Neural progenitor cell (in vitro differentiated cells): Measurements from ENCODE around the gene GLIPR1L2. TPM values are rescaled to one million over a fixed set of nuclear protein-coding genes. Genes with fewer than 3 reads are reported as not detected.
A peak's percentile ranks its signal among the peaks of the same experiment; 100 is the strongest.

Experiments used
- DNase-seq: peaks from one replicate; pipeline ENCODE4 v3.0.0-alpha.2; 2016; ENCODE audit warnings: low spot score
- H2AFZ ChIP-seq: fragments of 200-600 bp; sonication (generic); replicated peaks from 2 replicates; pipeline ENCODE4 v1.6.1; 2016; ENCODE audit warnings: antibody characterized with exemption
- H3F3A ChIP-seq: fragments of 200-600 bp; sonication (generic); 2 replicates; pipeline ENCODE4 v1.6.1; 2016; ENCODE audit warnings: antibody characterized with exemption, low read depth
- H3K27ac ChIP-seq: fragments of 200-600 bp; sonication (generic); 2 replicates; pipeline ENCODE4 v1.5.1; 2016; ENCODE audit warnings: mild to moderate bottlenecking
- H3K27me3 ChIP-seq: fragments of 200-600 bp; sonication (generic); 2 replicates; pipeline ENCODE4 v1.6.1; 2016; ENCODE audit warnings: mild to moderate bottlenecking, moderate library complexity
- H3K36me3 ChIP-seq: fragments of 200-600 bp; sonication (generic); 2 replicates; pipeline ENCODE4 v1.5.1; 2016
- H3K4me1 ChIP-seq: fragments of 200-600 bp; sonication (generic); 2 replicates; pipeline ENCODE4 v1.6.1; 2016; ENCODE audit warnings: mixed run types
- H3K4me2 ChIP-seq: fragments of 200-600 bp; sonication (generic); 2 replicates; pipeline ENCODE4 v1.6.1; 2016
- H3K4me3 ChIP-seq: fragments of 200-600 bp; sonication (generic); 2 replicates; pipeline ENCODE4 v1.5.1; 2016
- H3K79me2 ChIP-seq: fragments of 200-600 bp; sonication (generic); 2 replicates; pipeline ENCODE4 v1.6.1; 2016; ENCODE audit warnings: low read depth
- H3K9ac ChIP-seq: fragments of 200-600 bp; sonication (generic); 2 replicates; pipeline ENCODE4 v1.6.1; 2016
- H3K9me3 ChIP-seq: fragments of 200-600 bp; sonication (generic); 2 replicates; pipeline ENCODE4 v1.5.1; 2016; ENCODE audit warnings: low read depth
- H4K20me1 ChIP-seq: fragments of 200-600 bp; sonication (generic); 2 replicates; pipeline ENCODE4 v1.6.1; 2016; ENCODE audit warnings: low read depth
- H3K27ac Mint-ChIP-seq: 3 replicates; pipeline ENCODE4 v1.8.0; 2021; ENCODE audit warnings: mixed read lengths
- H3K27me3 Mint-ChIP-seq: 2 replicates; pipeline ENCODE4 v1.8.0; 2022; ENCODE audit warnings: low read depth, mild to moderate bottlenecking, inconsistent platforms, moderate library complexity, mixed read lengths; ENCODE audit not compliant: insufficient read depth
- H3K36me3 Mint-ChIP-seq: 3 replicates; pipeline ENCODE4 v1.8.0; 2021; ENCODE audit warnings: mixed read lengths
- H3K4me1 Mint-ChIP-seq: 3 replicates; pipeline ENCODE4 v1.8.0; 2021; ENCODE audit warnings: mixed read lengths
- H3K4me3 Mint-ChIP-seq: 3 replicates; pipeline ENCODE4 v1.8.0; 2021; ENCODE audit warnings: mild to moderate bottlenecking, moderate library complexity, mixed read lengths
- H3K9me3 Mint-ChIP-seq: 3 replicates; pipeline ENCODE4 v1.8.0; 2020; ENCODE audit warnings: mixed read lengths
- EZH2 ChIP-seq: fragments of 200-600 bp; sonication (generic); IDR thresholded peaks from 2 replicates; pipeline ENCODE4 v1.6.1; 2017; ENCODE audit warnings: antibody characterized with exemption, mild to moderate bottlenecking, moderate library complexity
- EZH2phosphoT487 ChIP-seq: fragments of 200-600 bp; sonication (generic); IDR thresholded peaks from 2 replicates; pipeline ENCODE4 v1.6.1; 2017; ENCODE audit warnings: antibody characterized with exemption
- total RNA-seq: library from RNA; depleted of rRNA; stranded (reverse); fragments of >200 nt; gene quantifications from 2 replicates; pipeline ENCODE4 v1.2.3, GENCODE V29; 2015; ENCODE audit warnings: low replicate concordance
- TF ChIP-seq, protein P1 (sequence below): fragments of 200-600 bp; sonication (generic); IDR thresholded peaks from 2 replicates; pipeline ENCODE4 v1.5.1; 2017; ENCODE audit warnings: antibody characterized with exemption, mild to moderate bottlenecking

The GLIPR1L2 gene
- total RNA-seq, 1 donor from 2014 or later = not detected

DNA sequence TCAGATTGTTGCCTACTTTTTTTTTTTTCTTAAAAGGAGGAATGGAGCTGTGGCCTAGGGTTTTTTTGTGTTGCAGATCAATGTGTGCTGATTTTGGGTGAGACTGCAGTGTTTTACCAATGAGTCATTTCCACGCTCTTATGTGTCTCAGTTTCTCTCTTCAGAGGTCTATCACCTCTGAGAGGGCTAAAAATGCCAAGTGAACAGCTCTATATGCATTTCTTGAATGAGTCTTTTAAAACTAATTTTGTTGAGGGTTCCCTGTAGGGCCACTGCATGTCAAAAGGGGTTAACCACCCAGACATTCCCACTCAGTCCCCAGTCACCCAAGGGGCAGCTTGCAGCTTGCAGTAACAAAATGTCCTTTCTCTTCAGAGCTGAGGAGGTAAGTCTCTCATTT lies 24.3 kb upstream of the GLIPR1L2 start:
- no peak for DNase-seq
- no peak for TF ChIP-seq EZH2
- TF ChIP-seq, protein P1, sequence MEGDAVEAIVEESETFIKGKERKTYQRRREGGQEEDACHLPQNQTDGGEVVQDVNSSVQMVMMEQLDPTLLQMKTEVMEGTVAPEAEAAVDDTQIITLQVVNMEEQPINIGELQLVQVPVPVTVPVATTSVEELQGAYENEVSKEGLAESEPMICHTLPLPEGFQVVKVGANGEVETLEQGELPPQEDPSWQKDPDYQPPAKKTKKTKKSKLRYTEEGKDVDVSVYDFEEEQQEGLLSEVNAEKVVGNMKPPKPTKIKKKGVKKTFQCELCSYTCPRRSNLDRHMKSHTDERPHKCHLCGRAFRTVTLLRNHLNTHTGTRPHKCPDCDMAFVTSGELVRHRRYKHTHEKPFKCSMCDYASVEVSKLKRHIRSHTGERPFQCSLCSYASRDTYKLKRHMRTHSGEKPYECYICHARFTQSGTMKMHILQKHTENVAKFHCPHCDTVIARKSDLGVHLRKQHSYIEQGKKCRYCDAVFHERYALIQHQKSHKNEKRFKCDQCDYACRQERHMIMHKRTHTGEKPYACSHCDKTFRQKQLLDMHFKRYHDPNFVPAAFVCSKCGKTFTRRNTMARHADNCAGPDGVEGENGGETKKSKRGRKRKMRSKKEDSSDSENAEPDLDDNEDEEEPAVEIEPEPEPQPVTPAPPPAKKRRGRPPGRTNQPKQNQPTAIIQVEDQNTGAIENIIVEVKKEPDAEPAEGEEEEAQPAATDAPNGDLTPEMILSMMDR = no peak
- no peak for TF ChIP-seq EZH2phosphoT487
- no peaks in the 10 kb centered on the region for H3K27me3 Mint-ChIP-seq
- Histone ChIP-seq H3K4me2 (no peak overlapping the region), H3K79me2 (no peaks in the 10 kb centered on the region), H3K9me3 (no peaks in the 10 kb centered on the region), H4K20me1 (no peaks in the 10 kb centered on the region), H3K27me3 (no peaks in the 10 kb centered on the region), H3F3A (no peaks in the 10 kb centered on the region), H3K36me3 (no peaks in the 10 kb centered on the region), H2AFZ (no peak overlapping the region), H3K27ac (no peak overlapping the region), H3K4me3 (no peak overlapping the region), H3K9ac (no peak overlapping the region), H3K4me1 (peaks cover 9% of the 10 kb centered on the region)
- H3K4me3 Mint-ChIP-seq = no peak overlapping the region
- H3K4me1 Mint-ChIP-seq = no peaks in the 10 kb centered on the region
- no peaks in the 10 kb centered on the region for H3K9me3 Mint-ChIP-seq
- H3K27ac Mint-ChIP-seq = no peak overlapping the region
- no peaks in the 10 kb centered on the region for H3K36me3 Mint-ChIP-seq

DNA sequence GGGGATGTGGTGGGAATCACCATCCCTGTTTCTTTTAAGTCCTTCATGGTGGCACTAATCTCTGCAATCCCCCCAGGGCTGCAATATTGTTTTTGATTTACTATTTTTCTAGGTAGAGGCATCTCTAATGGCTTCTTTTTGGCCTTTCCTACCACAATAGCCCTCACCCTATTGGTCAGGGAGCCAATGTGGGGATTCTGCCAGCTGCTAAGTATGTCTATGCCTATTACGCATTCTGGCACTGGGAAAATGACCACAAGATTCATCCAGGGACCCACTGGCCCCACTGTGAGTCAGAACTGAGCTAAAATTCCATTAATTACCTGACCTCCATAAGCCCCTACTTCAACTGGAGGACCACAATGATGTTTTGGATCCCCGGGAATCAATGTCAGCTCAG lies 15.9 kb upstream of the GLIPR1L2 start:
- H3K9ac ChIP-seq = no peak overlapping the region
- no peaks in the 10 kb centered on the region for H3K27me3 Mint-ChIP-seq

DNA sequence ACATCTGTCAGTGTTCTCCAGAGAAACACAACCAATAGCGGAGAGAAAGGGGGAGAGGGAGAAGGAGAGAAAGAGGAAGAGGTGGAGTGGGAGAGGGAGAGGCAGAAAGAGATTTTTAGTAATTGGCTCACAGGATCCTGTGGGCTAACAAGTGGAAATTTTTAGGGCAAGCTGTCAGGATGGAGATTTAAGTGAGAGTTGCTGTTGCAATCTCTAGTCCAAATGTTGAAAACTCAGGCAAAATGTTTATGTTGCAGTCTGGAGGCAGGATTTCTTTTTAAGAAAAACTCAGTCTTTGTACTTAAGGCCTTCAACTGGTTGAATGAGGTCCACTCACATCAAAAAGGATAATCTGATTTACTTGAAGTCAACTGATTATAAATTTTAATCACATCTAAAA lies 12.5 kb upstream of the GLIPR1L2 start:
- Mint-ChIP-seq H3K4me3 (no peak overlapping the region), H3K4me1 (no peaks in the 10 kb centered on the region), H3K27ac (no peak overlapping the region), H3K36me3 (no peaks in the 10 kb centered on the region), H3K27me3 (no peaks in the 10 kb centered on the region), H3K9me3 (peaks cover 2% of the 10 kb centered on the region)
- Histone ChIP-seq H3K36me3 (no peaks in the 10 kb centered on the region), H4K20me1 (no peaks in the 10 kb centered on the region), H3K4me1 (peaks cover 9% of the 10 kb centered on the region), H3K27me3 (no peaks in the 10 kb centered on the region), H3F3A (peaks cover 3% of the 10 kb centered on the region), H3K9me3 (no peaks in the 10 kb centered on the region), H3K9ac (no peak overlapping the region), H3K4me2 (no peak overlapping the region), H2AFZ (no peak overlapping the region), H3K27ac (peak overlapping the region; percentile 25), H3K79me2 (no peaks in the 10 kb centered on the region), H3K4me3 (no peak overlapping the region)
- TF ChIP-seq EZH2phosphoT487 (no peak), EZH2 (no peak)
- TF ChIP-seq, protein P1 = no peak
- no peak for DNase-seq

More for the DNA sequence above, 15.9 kb upstream of the GLIPR1L2 start:
- no peaks in the 10 kb centered on the region for H4K20me1 ChIP-seq
- H3K4me3 ChIP-seq = no peak overlapping the region
- H3K27ac ChIP-seq = no peak overlapping the region
- Mint-ChIP-seq H3K36me3 (no peaks in the 10 kb centered on the region), H3K4me1 (no peaks in the 10 kb centered on the region), H3K27ac (no peak overlapping the region), H3K9me3 (peaks cover 2% of the 10 kb centered on the region), H3K4me3 (no peak overlapping the region)
- H3K27me3 ChIP-seq = no peaks in the 10 kb centered on the region
- H3K9me3 ChIP-seq = no peaks in the 10 kb centered on the region
- TF ChIP-seq, protein P1 = no peak
- TF ChIP-seq EZH2 (no peak), EZH2phosphoT487 (no peak)
- H3K79me2 ChIP-seq = no peaks in the 10 kb centered on the region
- no peak for DNase-seq
- no peaks in the 10 kb centered on the region for H3K36me3 ChIP-seq
- no peak overlapping the region for H3K4me2 ChIP-seq
- H3F3A ChIP-seq = peaks cover 3% of the 10 kb centered on the region
- peaks cover 9% of the 10 kb centered on the region for H3K4me1 ChIP-seq
- H2AFZ ChIP-seq = no peak overlapping the region
